GM19395 (cell line): ENCODE results near the gene SEMA4A.
"Not testable (repeated sequence)": the region's sequence is repeated elsewhere in the genome, so short reads cannot be mapped to it uniquely, and the experiment has no call there.

Source experiments
- ATAC-seq: cut with Tn5 transposase; IDR thresholded peaks from one replicate; pipeline ENCODE4 v1.9.1; 2021; ENCODE audit warnings: mild to moderate bottlenecking, moderate library complexity; ENCODE audit not compliant: unreplicated experiment

The SEMA4A gene

DNA sequence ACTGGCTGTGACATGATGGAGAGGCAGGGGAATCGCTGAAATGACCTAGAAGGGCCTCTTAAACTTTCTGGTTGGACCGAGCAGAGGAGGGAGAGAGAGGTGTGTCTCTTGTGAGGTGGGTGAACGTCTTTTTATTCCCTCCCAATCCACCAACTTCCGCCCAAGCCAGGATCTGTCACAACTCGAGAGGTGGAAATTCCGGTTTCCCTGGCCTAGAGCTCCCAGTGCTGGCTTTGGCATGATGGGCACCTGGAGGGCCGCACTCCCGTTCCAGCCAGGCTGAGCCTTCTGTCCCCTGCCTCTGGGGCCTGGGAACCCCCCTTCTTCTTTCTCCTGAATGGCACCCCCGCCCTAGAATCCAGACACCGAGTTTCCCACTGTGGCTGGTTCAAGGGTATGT lies at the start of gene SEMA4A:
Gene SEMA4A, plus strand, starts transcription at position 224 of the 400 bp plus-strand sequence. CDS start 994 bp downstream, outside the sequence.
- ATAC-seq: no peak

DNA sequence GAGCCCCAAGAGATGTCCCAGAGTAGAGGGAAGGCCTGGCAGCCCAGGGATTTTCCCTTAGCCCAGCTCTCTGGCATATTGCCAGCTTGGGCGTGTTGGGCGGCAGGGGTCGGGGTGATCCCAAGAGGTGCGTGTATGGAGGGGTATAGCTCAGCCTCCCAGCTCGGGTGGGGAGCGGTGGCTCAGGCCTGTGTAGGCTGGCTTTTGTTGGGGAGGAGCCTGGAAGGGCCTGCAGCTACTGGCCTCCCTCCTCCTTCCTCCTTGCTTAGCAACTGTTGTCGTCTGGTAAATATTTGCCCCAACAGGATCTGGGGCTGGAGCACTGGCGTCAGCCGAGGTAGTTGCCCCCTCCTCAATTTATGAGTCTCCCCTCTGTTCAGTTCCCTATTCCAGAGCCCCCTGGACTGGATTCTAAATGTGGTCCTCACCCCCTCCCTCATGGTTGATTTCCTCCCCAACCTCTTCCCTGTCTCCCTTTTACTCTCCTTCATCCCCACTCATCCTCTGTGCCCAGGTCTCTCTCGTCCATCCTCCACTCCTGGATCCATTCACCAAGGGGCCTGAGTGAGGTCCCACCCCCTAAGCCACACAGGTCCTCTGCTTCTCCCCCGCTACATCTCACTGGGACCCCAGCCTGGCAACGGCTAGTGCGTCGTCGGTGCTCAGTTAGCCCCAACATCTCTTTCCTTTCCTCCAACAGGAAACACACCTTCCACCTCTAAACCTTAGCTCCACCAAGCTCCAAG lies 49.1 kb upstream of the SEMA4A start:
- no peak for ATAC-seq

DNA sequence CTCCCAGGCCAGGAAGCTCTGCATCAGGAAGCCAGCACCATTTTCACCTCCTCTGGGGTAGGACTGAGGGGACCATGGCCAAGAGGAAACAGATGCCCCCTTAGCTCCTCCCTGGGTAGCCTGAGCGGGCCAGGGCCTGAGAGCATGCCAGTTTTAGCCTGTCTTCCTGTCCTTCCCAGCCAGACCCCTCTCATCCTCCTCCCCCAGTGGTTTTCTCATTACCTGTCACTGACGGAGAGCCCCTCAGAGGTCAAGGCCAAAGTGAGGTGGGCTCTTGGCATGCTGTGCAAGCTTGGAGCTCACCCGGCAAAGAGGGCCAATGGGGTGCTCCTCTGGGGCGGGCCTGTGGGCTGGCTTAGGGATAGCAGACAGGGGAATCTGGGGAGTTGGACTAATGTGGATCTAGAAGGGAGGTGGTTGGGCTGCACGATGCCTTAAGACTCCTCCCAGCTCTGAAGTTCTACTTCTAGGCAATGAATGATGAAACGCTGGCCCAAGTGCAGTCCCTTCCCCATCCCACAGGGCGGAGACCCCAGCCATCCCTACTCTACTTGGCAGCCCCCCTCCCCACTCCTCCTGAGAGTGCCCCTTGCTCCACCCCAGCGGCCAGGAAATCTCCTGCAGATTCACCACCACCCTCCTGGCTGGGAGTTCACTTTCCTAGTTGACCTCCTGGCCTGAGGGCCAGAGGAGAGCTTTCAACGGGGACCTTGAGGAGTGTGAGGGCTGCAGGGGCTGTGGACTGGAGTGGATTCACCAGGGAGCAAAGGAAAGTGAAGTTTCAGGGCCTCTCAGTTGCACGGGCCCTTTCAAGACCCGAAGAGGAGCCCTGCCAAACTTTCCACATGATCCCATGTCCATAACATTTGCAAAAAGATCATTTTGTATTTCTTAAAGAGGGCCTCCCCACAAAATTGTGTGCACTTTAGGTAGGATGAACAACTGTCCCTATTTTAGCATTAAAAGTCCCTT lies 48.2 kb upstream of the SEMA4A start:
- ATAC-seq: no peak

DNA sequence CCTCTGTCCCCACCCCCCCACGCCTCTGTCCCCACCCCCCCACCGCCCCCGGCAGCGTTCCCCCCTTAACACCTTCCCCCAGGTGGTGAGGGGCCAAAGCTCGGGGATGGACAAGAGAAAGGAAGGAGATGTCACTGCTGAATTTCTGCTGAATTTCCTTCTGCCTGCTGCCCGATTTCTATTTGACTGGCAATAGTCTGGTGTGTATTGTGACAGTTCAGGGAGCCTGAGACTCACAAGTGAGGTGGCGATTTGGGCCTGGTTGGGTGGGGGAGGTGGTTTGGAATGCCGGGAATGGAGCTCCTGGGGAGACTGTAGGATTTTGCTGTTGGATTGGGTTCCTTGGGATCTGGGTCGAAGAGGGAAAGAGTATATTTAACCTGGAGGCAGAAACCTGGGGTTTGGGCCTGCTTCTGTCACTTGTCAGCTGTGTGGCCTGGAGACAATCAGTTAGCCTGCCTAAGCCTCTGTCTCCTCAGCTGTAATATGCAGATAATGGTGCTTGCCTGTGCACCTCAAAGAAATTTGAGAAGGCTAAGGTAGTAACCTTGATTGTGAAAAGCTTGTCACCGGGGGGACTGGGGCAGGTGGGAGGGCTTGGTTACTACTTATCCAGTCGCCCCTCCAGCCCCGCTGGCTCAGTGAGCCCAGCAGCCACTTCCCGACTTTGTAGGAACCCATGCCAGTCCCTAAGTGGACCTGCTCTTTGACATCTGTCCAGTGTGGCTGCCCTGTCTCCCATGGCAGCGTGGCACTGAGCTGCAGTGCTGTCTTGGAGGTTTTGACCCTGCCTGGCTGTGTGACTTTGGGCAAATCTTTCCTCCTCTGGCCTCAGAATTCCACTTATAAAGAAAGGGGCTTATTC lies 46.5 kb upstream of the SEMA4A start:
- ATAC-seq: peak; percentile 9

DNA sequence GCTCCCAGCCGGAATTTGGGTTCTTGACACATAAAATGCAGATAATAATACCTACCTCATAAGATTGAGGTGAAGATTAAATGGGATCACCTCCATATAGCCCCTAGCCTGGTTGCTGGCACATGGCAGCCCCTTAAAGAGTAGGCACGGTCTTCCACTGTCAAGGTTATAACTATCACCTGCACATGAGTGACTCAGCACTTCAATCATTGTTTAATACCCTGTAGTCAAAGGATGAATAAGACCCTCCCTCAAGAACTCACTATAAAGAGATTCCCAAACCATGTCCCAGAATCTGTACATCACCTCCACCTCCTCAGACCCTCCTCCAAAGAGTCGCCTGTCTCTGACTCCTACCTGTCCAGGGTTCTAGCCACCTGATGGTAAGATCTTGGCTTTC lies 45.3 kb upstream of the SEMA4A start:
- no peak for ATAC-seq

DNA sequence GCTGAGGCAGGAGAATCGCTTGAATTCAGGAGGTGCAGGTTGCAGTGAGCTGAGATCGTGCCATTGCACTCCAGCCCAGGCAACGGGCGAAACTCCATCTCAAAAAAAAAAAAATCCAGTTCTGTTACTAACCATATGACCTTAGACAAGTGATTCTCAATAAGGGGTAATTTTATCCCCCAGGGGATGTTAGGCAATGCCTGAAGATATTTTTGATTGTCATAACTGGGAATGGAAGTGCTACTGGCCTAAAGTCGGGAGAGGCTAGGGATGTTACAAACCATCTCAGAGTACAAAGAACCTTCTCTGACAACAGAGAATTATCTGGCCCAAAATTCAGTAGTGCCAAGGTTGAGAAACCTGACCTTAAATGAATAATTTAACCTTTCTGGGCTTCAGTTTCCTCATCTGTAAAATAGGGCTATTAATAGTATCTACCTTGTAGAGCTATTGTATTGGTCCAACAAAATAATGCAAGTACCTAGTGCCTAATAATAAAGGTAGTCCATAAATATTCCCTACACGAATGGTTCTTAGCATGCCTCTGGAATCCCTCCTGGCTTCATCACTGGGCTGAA lies 44.6 kb upstream of the SEMA4A start:
- no peak for ATAC-seq

DNA sequence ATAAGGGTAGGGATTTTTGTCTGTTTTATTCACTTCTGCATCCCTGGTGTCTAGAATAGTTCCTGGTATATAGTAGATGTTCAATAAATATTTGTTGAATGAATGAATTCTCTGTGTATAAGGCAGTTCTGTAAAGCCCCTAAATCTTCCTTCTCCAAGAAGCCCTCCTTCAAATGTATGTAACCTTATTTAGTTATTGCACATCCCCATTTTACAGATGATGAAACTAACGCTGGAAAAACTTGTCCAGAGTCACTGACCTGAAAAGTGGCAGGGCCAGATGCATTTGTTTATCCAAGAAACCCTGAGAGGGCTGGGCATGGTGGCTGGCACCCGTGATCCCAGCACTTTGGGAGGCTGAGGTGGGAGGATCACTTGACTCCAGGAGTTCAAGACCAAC lies 43.1 kb upstream of the SEMA4A start:
- no peak for ATAC-seq

DNA sequence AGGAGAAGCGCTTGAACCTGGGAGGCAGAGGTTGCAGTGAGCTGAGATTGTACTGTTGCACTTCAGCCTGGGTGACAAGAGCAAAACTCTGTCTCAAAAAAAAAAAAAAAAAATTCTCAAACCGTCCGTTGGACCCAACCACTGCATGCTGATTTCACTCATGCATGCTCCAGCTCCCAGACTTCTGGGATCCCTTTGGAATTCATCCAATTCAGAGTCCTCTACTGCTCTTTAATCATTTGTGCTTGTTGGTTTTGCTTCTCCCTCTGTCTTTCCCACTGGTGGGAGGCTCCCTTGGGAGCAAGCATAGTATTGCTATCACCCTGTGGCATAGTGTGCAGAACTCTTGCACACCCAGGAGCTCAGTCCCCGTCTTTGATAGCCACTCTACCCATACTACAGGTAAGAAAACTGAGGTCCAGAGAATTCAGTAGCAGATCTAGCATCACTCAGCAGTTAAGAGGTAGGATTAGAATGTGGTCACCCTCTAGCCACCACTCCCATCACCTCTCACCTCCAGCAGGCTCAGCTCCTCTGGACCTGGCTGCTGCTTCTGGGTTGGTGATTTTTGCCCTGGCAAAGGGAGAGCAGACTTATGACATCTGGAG lies 41.9 kb upstream of the SEMA4A start:
- no peak for ATAC-seq

DNA sequence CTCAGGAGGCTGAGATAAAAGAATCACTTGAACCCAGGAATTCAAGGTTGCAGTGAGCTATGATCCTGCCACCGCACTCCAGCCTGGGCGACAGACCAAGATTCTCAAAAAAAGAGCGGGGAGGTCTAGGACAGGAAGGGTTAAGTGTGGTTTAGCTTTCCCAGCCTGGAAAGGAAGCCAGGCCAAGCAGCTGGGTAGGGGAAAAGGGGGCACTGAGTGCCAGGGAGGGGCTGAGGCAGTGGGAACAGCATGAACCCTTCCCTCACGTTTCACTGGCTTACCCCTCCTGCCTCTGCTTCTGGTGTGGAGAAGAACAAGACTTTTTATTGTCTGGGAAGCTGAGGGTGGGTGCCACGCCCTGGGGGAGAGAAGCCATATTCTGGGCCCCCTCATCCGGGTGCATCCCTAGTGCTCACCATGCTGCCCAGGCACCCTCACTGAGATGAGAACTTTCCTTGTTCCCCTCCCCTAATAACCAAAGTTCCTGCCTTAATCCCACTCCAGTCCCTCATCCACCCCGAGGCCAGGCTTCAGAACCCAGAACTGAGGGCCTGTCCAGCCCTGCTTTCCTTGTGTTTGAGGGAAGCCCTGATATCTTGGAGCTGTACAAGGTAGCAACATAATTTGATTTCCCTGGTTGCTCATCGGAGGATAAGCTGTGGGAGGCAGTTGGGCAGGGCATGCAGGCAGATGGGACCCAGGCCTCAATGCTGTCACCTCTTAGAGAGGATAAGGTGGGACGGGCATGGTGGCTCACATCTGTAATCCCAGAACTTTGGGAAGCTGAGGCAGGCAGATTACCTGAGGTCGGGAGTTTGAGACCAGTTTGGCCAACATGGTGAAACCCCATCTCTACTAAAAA lies 40.9 kb upstream of the SEMA4A start:
- no peak for ATAC-seq

DNA sequence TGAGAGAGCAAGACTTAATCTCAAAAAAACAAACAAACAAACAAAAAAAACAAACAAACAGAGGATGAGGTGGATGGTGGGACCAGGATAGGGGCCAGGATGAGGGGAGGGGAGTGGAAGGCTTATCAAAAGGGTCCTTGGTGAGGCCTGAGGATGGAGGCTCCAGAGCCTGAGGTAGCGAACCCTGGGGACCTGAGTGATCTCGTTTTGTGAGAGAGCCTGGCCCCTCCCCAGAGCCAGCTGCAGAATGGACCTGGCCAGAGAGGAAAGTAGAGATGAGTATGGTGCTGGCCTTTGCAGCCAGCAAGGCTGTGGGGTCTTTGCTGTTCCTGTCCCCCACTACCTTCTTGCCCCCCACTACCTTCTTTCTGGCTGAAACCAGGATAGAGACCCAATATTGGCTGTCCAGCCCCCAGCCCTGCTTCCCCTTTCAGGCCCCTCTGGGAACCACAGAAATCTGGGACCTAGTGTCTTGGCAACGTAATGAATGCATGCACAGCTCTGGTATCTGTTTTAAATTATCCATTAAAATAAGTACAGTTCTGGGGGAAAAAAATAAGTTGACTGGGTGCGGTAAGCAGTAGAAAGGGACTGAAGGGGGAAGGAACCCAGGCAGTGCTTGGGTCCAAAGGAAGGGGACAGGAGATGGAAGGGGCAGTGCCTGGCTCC lies 40.0 kb upstream of the SEMA4A start:
- no peak for ATAC-seq

DNA sequence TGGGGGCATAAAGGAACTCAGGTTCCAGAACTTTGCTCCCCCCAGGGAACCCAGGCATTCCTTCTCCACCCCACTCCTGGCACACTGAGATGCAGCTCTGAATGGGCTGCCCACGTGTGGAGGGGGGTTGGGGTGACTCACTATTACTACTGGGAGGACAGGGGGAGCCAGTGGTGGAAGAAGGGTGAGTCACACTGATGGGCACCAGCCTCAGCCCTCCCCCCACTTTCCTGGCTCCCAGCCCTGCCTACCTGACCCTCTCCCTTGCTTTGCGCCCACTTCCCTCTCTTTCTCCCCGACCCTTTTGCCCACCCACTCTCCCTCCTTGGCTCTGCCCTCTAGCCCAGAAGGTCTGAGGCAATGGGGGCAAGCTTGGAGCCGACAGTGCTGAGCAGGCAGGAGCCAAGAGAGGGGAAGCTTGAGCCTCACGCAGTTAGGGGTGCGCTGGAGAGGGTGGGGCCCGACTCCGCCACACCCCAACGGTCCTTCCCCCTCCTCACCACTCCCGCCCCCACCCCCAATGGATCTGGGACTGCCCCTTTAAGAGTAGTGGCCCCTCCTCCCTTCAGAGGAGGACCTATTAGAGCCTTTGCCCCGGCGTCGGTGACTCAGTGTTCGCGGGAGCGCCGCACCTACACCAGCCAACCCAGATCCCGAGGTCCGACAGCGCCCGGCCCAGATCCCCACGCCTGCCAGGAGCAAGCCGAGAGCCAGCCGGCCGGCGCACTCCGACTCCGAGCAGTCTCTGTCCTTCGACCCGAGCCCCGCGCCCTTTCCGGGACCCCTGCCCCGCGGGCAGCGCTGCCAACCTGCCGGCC lies 39.1 kb upstream of the SEMA4A start, which contains the start of gene LMNA:
Gene LMNA, plus strand, starts transcription at position 611 of the 818 bp plus-strand sequence. CDS start 208 bp downstream, outside the sequence.
- ATAC-seq: peak; percentile 72

DNA sequence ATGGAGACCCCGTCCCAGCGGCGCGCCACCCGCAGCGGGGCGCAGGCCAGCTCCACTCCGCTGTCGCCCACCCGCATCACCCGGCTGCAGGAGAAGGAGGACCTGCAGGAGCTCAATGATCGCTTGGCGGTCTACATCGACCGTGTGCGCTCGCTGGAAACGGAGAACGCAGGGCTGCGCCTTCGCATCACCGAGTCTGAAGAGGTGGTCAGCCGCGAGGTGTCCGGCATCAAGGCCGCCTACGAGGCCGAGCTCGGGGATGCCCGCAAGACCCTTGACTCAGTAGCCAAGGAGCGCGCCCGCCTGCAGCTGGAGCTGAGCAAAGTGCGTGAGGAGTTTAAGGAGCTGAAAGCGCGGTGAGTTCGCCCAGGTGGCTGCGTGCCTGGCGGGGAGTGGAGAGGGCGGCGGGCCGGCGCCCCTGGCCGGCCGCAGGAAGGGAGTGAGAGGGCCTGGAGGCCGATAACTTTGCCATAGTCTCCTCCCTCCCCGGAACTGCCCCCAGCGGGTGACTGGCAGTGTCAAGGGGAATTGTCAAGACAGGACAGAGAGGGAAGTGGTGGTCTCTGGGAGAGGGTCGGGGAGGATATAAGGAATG lies 38.4 kb upstream of the SEMA4A start:
- peak; percentile 20 for ATAC-seq

DNA sequence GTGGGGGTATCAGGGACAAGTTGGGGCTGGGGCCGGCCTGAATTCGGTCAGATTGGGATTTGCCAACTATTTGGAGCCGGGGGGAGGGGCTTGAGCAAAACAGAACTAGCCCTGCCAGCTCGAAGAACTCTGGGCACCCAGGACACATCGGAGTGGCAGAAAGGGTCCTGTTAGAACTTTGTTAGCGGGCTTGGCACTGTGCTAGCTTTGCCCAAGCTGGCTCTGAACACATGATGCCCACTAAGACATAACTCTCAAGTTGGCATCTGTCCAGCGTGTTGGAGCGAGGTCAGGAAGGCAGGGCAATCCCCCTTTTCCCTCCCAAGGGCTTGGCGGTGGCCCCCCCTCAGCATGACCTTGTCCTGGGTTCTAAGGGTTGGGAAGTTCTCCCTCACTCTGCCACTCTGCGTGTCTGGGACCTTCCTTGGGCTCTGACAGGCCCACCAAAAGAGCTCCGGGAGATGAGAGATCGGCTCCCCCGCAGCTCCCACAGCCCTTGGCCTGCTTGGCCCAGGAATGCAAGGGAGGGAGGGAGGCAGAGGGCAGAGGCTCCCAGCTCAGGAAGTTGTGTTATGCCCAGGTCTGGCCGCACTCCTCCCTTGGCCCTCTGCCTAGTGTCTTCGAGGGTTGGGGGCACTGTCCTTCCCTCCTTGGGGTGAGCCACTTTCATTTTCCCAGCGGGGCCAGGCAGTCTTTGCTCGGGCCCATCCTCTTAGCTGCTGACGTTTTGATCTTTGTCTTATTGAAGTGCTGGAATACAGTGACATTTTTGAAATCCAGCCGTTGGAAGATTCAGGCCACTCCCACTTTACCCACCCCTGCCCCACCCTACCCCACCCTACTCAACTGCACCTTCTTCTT lies 37.6 kb upstream of the SEMA4A start:
- no peak for ATAC-seq

DNA sequence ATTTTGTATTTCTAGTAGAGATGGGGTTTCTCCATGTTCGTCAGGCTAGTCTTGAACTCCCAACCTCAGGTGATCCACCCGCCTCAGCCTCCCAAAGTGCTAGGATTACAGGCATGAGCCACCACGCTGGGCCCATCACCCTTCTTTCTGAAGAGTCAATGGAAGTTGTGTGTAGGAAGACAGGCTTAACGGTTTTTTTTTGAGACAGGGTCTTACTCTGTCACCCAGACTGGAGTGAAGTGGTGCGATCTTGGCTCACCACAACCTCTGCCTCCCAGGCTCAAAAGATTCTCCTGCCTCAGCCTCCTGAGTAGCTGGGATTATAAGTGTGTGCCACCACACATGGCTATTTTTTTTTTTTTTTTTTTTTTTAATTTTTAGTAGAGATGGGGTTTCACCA lies 36.7 kb upstream of the SEMA4A start:
- ATAC-seq: not testable (repeated sequence)

DNA sequence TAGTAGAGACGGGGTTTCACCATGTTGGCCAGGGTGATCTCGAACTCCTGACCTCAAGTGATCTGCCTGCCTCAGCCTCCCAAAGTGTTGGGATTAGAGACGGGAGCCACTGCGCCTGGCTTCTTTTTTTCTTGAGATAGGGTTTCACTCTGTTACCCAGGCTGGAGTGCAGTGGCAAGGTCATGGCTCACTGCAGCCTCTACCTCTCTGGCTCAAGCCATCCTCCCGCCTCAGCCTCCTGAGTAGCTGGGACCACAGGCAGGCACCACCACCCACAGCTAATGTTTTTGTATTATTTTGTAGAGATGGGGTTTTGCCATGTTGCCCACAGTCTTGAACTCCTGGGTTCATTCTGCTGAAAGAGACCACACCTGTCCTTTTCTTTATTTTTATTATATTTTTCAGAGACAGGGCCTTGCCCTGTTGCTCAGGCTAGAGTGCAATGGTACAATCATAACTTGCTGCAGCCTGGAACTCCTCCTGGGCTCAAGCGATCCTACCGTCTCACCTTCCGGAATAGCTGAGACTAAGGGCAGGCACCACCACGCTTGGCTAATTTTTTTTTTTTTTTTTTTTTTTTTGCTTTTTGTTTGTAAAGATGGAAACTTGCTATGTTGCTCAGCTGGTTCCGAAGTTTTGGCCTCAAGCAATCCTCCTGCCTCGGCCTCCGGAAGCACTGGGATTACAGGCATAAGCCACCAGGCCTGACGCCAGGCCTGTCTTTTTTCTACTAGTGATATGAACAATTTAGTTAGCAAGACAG lies 35.8 kb upstream of the SEMA4A start:
- ATAC-seq: no peak
